Tibial nerve (tissue), 4 donors: ENCODE results near the gene NUDT7. TPM values are rescaled to one million over a fixed set of nuclear protein-coding genes. Genes with fewer than 3 reads are reported as not detected.

Source experiments
- DNase-seq, 2 donors: peaks; one replicate each; pipeline ENCODE4 v3.0.0-alpha.2; 2019; ENCODE audit warnings: low spot score in 2 of 2
- H3K27ac ChIP-seq, 4 donors: fragments of 200-600 bp; sonication (generic) in 3 of 4; one replicate each; pipeline ENCODE4 v1.5.1; 2017 to 2019; ENCODE audit warnings: mild to moderate bottlenecking in 1 of 4
- H3K27me3 ChIP-seq, 2 donors: fragments of 200-600 bp; sonication (generic) in 1 of 2; one replicate each; pipeline versions ENCODE4 v1.5.1 to v1.6.0; 2017 to 2019
- H3K36me3 ChIP-seq, 3 donors: fragments of 200-600 bp; sonication (generic); one replicate each; pipeline ENCODE4 v1.5.1; 2018 to 2019
- H3K4me1 ChIP-seq, 4 donors: fragments of 200-600 bp; sonication (generic) in 3 of 4; one replicate each; pipeline ENCODE4 v1.5.1; 2017 to 2019
- H3K4me3 ChIP-seq, 4 donors: fragments of 200-600 bp; sonication (generic) in 3 of 4; one replicate each; pipeline ENCODE4 v1.5.1; 2017 to 2019; ENCODE audit warnings: mild to moderate bottlenecking in 1 of 4, moderate library complexity in 1 of 4
- H3K9me3 ChIP-seq, 4 donors: fragments of 200-600 bp; sonication (generic) in 3 of 4; one replicate each; pipeline ENCODE4 v1.5.1; 2017 to 2019
- CTCF ChIP-seq, 5 experiments: fragments of 200-600 bp in 3 of 5; fragments of 450-650 bp in 2 of 5; sonication (generic) in 3 of 5; IDR thresholded peaks; one replicate each; pipeline ENCODE4 v1.5.1; 2016 to 2019; ENCODE audit warnings: antibody characterized with exemption in 5 of 5, mild to moderate bottlenecking in 3 of 5, moderate library complexity in 2 of 5
- EP300 ChIP-seq, 2 donors: sonication (generic); formaldehyde crosslinking; IDR thresholded peaks; one replicate each; pipeline ENCODE4 v1.6.1; 2017; ENCODE audit warnings: antibody characterized with exemption in 2 of 2, mild to moderate bottlenecking in 1 of 2
- POLR2A ChIP-seq, 2 donors: fragments of 450-650 bp; IDR thresholded peaks; one replicate each; pipeline ENCODE4 v1.6.1; 2017; ENCODE audit warnings: antibody characterized with exemption in 2 of 2, mild to moderate bottlenecking in 2 of 2, moderate library complexity in 2 of 2
- WGBS, 2 donors: methylation state at CpG; one replicate each; pipeline ENCODE4 v1.1.5; 2018; 5-methylcytosine and 5-hydroxymethylcytosine counted together
- total RNA-seq, 4 donors: library from RNA; depleted of rRNA; stranded (reverse); fragments of >200 nt; gene quantifications; one replicate each; pipeline ENCODE4 v1.1.0, GENCODE V29; 2016

NUDT7 gene
- total RNA-seq, 4 donors from 2014 or later, result 4.3 to 22.7 (median 11.6) TPM

GRCh38 chr16:77781091-77781490 lies 58.8 kb downstream of the NUDT7 start:
- Histone ChIP-seq H3K36me3 (no peaks in the 10 kb centered on the region), H3K27ac (no peak overlapping the region), H3K9me3 (no peaks in the 10 kb centered on the region), H3K4me3 (no peak overlapping the region), H3K4me1 (no peaks in the 10 kb centered on the region), H3K27me3 (peaks cover 0 to under 1% of the 10 kb centered on the region in 2 donors)
- DNase-seq, result no peak
- TF ChIP-seq EP300 (IDR thresholded peaks at IDR 0.05) (no peak), POLR2A (IDR thresholded peaks at IDR 0.05) (no peak), CTCF (IDR thresholded peaks at IDR 0.05) (no peak)

- Histone ChIP-seq H3K9me3 (no peaks in the 10 kb centered on the region), H3K27ac (no peak overlapping the region), H3K4me1 (peaks cover 0 to 1% (median under 1%) of the 10 kb centered on the region in 4 donors), H3K36me3 (no peaks in the 10 kb centered on the region), H3K4me3 (no peak overlapping the region), H3K27me3 (peaks cover 0 to 9% of the 10 kb centered on the region in 2 donors)
- no peak for DNase-seq
- 26 to 37% methylated on average over 2 of the region's 2 CpGs for WGBS, 2 donors
- TF ChIP-seq POLR2A (IDR thresholded peaks at IDR 0.05) (no peak), CTCF (IDR thresholded peaks at IDR 0.05) (peak in 1 of 5 experiments; percentile 15), EP300 (IDR thresholded peaks at IDR 0.05) (no peak)
Observed at GRCh38 chr16:77782694-77783093, 60.4 kb downstream of the NUDT7 start.

GRCh38 chr16:77784441-77785372 lies 62.4 kb downstream of the NUDT7 start:
- no peak for TF ChIP-seq POLR2A (IDR thresholded peaks at IDR 0.05)
- no peak for TF ChIP-seq EP300 (IDR thresholded peaks at IDR 0.05)
- TF ChIP-seq CTCF (IDR thresholded peaks at IDR 0.05), result no peak
- peaks cover 0 to 21% (median 6%) of the 10 kb centered on the region in 4 donors for H3K4me1 ChIP-seq
- no peak overlapping the region for H3K27ac ChIP-seq
- H3K9me3 ChIP-seq, result no peaks in the 10 kb centered on the region
- H3K36me3 ChIP-seq, result no peaks in the 10 kb centered on the region
- 75 to 83% methylated on average over 12 to 13 of the region's 38 CpGs for WGBS, 2 donors
- no peak for DNase-seq
- peaks cover 0 to 27% of the 10 kb centered on the region in 2 donors for H3K27me3 ChIP-seq
- no peak overlapping the region for H3K4me3 ChIP-seq

- TF ChIP-seq POLR2A (IDR thresholded peaks at IDR 0.05) (no peak), CTCF (IDR thresholded peaks at IDR 0.05) (no peak)
- Histone ChIP-seq H3K4me1 (peaks cover 0 to 25% (median 6%) of the 10 kb centered on the region in 4 donors), H3K36me3 (no peaks in the 10 kb centered on the region), H3K27me3 (peaks cover 0 to 34% of the 10 kb centered on the region in 2 donors), H3K9me3 (no peaks in the 10 kb centered on the region), H3K4me3 (no peak overlapping the region), H3K27ac (no peak overlapping the region)
- DNase-seq, result no peak
- 83 to 90% methylated on average over 2 of the region's 2 CpGs for WGBS, 2 donors
Observed at GRCh38 chr16:77785373-77785764, 63.1 kb downstream of the NUDT7 start.

- H3K4me3 ChIP-seq, result no peak overlapping the region
- H3K36me3 ChIP-seq, result no peaks in the 10 kb centered on the region
- H3K27ac ChIP-seq, result no peak overlapping the region
- 54 to 62% methylated on average over 5 of the region's 5 CpGs for WGBS, 2 donors
- peaks cover 0 to 25% (median 6%) of the 10 kb centered on the region in 4 donors for H3K4me1 ChIP-seq
- DNase-seq, result no peak
- H3K9me3 ChIP-seq, result no peaks in the 10 kb centered on the region
- TF ChIP-seq CTCF (IDR thresholded peaks at IDR 0.05) (no peak), EP300 (IDR thresholded peaks at IDR 0.05) (no peak), POLR2A (IDR thresholded peaks at IDR 0.05) (no peak)
- peaks cover 0 to 35% of the 10 kb centered on the region in 2 donors for H3K27me3 ChIP-seq
Observed at GRCh38 chr16:77786186-77786847, 64.0 kb downstream of the NUDT7 start.
